Measurements from ENCODE around the gene TRAPPC3. TPM values are rescaled to one million over a fixed set of nuclear protein-coding genes. Genes with fewer than 3 reads are reported as not detected.

The TRAPPC3 gene
- total RNA-seq, 1 donor from 2014 or later = 69.7 TPM

GRCh38 chr1:36163426-36163825 lies 14.1 kb upstream of the TRAPPC3 start:
- Mint-ChIP-seq H3K9me3 (ENCODE audit: low read depth) (no peaks in the 10 kb centered on the region), H3K4me1 (ENCODE audit: low read depth) (peaks cover 66% of the 10 kb centered on the region), H3K27ac (ENCODE audit: unreplicated experiment) (peak overlapping the region; percentile 89), H3K27me3 (ENCODE audit: low read depth) (no peaks in the 10 kb centered on the region), H3K36me3 (ENCODE audit: low read depth) (peaks cover 8% of the 10 kb centered on the region), H3K4me3 (ENCODE audit: unreplicated experiment) (no peak overlapping the region)
- DNase-seq (ENCODE audit: low spot score) = no peak
- TF ChIP-seq CTCF (IDR thresholded peaks at IDR 0.05) = no peak

GRCh38 chr1:36162680-36163239 lies 13.5 kb upstream of the TRAPPC3 start:
- Mint-ChIP-seq H3K27ac (ENCODE audit: unreplicated experiment) (peak overlapping the region; percentile 89), H3K9me3 (ENCODE audit: low read depth) (no peaks in the 10 kb centered on the region), H3K27me3 (ENCODE audit: low read depth) (no peaks in the 10 kb centered on the region), H3K4me3 (ENCODE audit: unreplicated experiment) (no peak overlapping the region), H3K4me1 (ENCODE audit: low read depth) (peaks cover 70% of the 10 kb centered on the region), H3K36me3 (ENCODE audit: low read depth) (peaks cover 9% of the 10 kb centered on the region)
- DNase-seq (ENCODE audit: low spot score) = no peak
- no peak for TF ChIP-seq CTCF (IDR thresholded peaks at IDR 0.05)

- Mint-ChIP-seq H3K4me3 (ENCODE audit: unreplicated experiment) (peak overlapping the region; percentile 70), H3K4me1 (ENCODE audit: low read depth) (peaks cover 72% of the 10 kb centered on the region), H3K27me3 (ENCODE audit: low read depth) (no peaks in the 10 kb centered on the region), H3K27ac (ENCODE audit: unreplicated experiment) (peak overlapping the region; percentile 89), H3K9me3 (ENCODE audit: low read depth) (no peaks in the 10 kb centered on the region), H3K36me3 (ENCODE audit: low read depth) (peaks cover 7% of the 10 kb centered on the region)
- DNase-seq (ENCODE audit: low spot score) = no peak
- TF ChIP-seq CTCF (IDR thresholded peaks at IDR 0.05) = no peak
These were observed 12.6 kb upstream of the TRAPPC3 start for GRCh38 chr1:36161641-36162531.

- Mint-ChIP-seq H3K27ac (ENCODE audit: unreplicated experiment) (peak overlapping the region; percentile 89), H3K9me3 (ENCODE audit: low read depth) (no peaks in the 10 kb centered on the region), H3K27me3 (ENCODE audit: low read depth) (no peaks in the 10 kb centered on the region), H3K4me1 (ENCODE audit: low read depth) (peaks cover 68% of the 10 kb centered on the region), H3K36me3 (ENCODE audit: low read depth) (peaks cover 4% of the 10 kb centered on the region), H3K4me3 (ENCODE audit: unreplicated experiment) (peak overlapping the region; percentile 70)
- peak; percentile 74 for TF ChIP-seq CTCF (IDR thresholded peaks at IDR 0.05)
- DNase-seq (ENCODE audit: low spot score) = no peak
These were observed 11.7 kb upstream of the TRAPPC3 start for GRCh38 chr1:36160949-36161485.

GRCh38 chr1:36160388-36160948 lies 11.2 kb upstream of the TRAPPC3 start:
- Mint-ChIP-seq H3K4me1 (ENCODE audit: low read depth) (peaks cover 69% of the 10 kb centered on the region), H3K36me3 (ENCODE audit: low read depth) (peaks cover 4% of the 10 kb centered on the region), H3K4me3 (ENCODE audit: unreplicated experiment) (peak overlapping the region; percentile 70), H3K27ac (ENCODE audit: unreplicated experiment) (peak overlapping the region; percentile 89), H3K27me3 (ENCODE audit: low read depth) (no peaks in the 10 kb centered on the region), H3K9me3 (ENCODE audit: low read depth) (no peaks in the 10 kb centered on the region)
- no peak for TF ChIP-seq CTCF (IDR thresholded peaks at IDR 0.05)
- DNase-seq (ENCODE audit: low spot score) = no peak

Data from chondrocyte (in vitro differentiated cells).